ENCODE measurements around the gene SEMA3F.

GRCh38 chr3:50134367-50134766, 20.8 kb upstream of the SEMA3F start:
- TF ChIP-seq CTCF (IDR thresholded peaks at IDR 0.05; ENCODE audit: borderline replicate concordance, extremely low read depth, low read length, poor library complexity, severe bottlenecking) = no peak
- TF ChIP-seq EZH2 (IDR thresholded peaks at IDR 0.05; ENCODE audit: borderline replicate concordance, low read depth, low read length, severe bottlenecking) = no peak

Measured in DND-41 (cell line).